Hepatocyte (in vitro differentiated cells): Measurements from ENCODE around the gene RHEBL1.

Experiments
- CTCF ChIP-seq: fragments of 200-600 bp; sonication (generic); IDR thresholded peaks from 2 replicates; pipeline ENCODE4 v1.5.1; 2016; ENCODE audit warnings: antibody characterized with exemption, mild to moderate bottlenecking; ENCODE audit not compliant: poor library complexity
- EZH2 ChIP-seq: fragments of 200-600 bp; sonication (generic); IDR thresholded peaks from 2 replicates; pipeline ENCODE4 v1.6.1; 2016; ENCODE audit warnings: antibody characterized with exemption, mild to moderate bottlenecking, borderline replicate concordance
- EZH2phosphoT487 ChIP-seq: fragments of 200-600 bp; sonication (generic); IDR thresholded peaks from one replicate; pipeline ENCODE4 v1.6.1; 2018; ENCODE audit warnings: antibody characterized with exemption, mild to moderate bottlenecking, low read depth, moderate library complexity; ENCODE audit not compliant: unreplicated experiment, severe bottlenecking

DNA sequence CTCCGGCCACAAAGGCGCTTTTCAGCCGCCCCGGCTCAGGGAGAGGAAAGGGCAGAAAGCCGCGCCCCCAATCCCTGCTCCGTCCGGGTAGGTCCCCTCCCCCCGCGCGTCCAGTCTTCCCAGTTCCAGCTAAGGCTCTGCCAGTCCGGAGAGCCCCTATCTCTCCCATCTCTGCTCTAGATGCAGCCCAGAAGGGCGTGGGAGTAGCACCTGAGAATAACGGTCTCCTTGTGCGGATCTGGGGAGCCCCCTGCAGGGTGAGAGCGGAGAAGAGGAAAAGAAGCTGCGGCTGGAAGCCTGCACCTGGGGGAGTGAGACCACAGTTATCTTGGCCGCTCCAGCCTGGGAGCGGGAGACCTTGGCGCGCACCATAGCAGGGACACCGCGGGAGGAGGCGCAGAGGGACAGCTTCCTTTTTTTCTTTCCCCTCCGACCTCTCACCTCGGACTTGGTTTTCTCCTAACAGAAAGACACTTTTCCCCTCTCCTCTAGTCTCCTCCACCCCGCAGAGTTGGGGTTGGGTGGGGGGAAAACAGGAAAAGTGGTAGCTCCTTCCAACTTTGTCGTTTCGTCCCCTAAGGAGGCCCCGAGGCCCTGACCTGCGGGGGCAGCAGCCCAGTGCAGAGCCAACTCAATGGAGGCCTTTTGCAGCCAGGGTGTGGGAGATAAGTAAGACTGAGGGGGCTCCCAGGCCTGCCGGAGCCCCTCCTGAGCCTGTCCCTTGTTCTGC is 22.5 kb upstream of the RHEBL1 start:
- TF ChIP-seq CTCF (peak; percentile 48), EZH2 (peak; percentile 86), EZH2phosphoT487 (no peak)
